H1 (cell line): ENCODE results near the gene STAT4. TPM values are rescaled to one million over a fixed set of nuclear protein-coding genes. Genes with fewer than 3 reads are reported as not detected.

Source experiments
- HDAC2 ChIP-seq, 2 experiments: fragments of 300-600 bp in 1 of 2; sonication (generic) in 1 of 2; IDR thresholded peaks; 2 replicates each; pipeline ENCODE4 v1.6.1; 2011 to 2012; ENCODE audit warnings: low read depth in 2 of 2, low read length in 2 of 2, mild to moderate bottlenecking in 2 of 2, moderate library complexity in 2 of 2, borderline replicate concordance in 1 of 2, inconsistent platforms in 1 of 2
- polyA plus RNA-seq, 7 experiments: library from polyadenylated mRNA; depleted of rRNA in 3 of 7; stranded (reverse) in 5 of 7; unstranded in 2 of 7; fragments of >200 nt in 5 of 7; fragments of 200-250 nt in 2 of 7; gene quantifications; 1 replicate in 5 of 7; 2 replicates in 1 of 7; 4 replicates in 1 of 7; pipeline versions ENCODE4 v1.2.1 to v1.2.3, GENCODE V29; 2011 to 2013; ENCODE audit warnings: missing spikeins in 2 of 7, mixed read lengths in 2 of 7
- total RNA-seq: library from RNA; stranded (reverse); fragmentation: NEBNext Ultra II Directional; extraction: Animal tissue kit (Norgen Biotek cat#: 25700); gene quantifications from 2 replicates; pipeline ENCODE4 v1.2.1, GENCODE V29; 2021

Gene STAT4
- total and polyA plus RNA-seq, 2 of the 8 experiments (the other 6 are each of a cell fraction or from before 2014, with no cell fraction given) = 0.36 to 0.63 TPM

- no peak for TF ChIP-seq HDAC2 (IDR thresholded peaks at IDR 0.05; ENCODE audit: borderline replicate concordance in 1 of 2, low read depth in 2 of 2, low read length in 2 of 2)
Measured at GRCh38 chr2:191125646-191126045, 25.1 kb downstream of the STAT4 start (continued).
